Lower lobe of right lung (tissue), 2 donors: ENCODE data around the gene CHRNB2. TPM values are rescaled to one million over a fixed set of nuclear protein-coding genes. Genes with fewer than 3 reads are reported as not detected.

Source experiments
- ATAC-seq, 2 donors: fragments of 200-7000 bp; cut with Tn5 transposase; one replicate each; pipeline ENCODE4 v1.9.1; 2020 to 2022; ENCODE audit warnings: mild to moderate bottlenecking in 2 of 2, moderate library complexity in 2 of 2
- DNase-seq: peaks from one replicate; pipeline ENCODE4 v3.0.0-alpha.2; 2020
- H3K27ac ChIP-seq: fragments of 200-600 bp; one replicate; pipeline ENCODE4 v1.8.0; 2022
- H3K27me3 ChIP-seq: fragments of 200-600 bp; one replicate; pipeline ENCODE4 v1.8.0; 2022; ENCODE audit warnings: low read depth
- H3K36me3 ChIP-seq: fragments of 200-600 bp; one replicate; pipeline ENCODE4 v1.8.0; 2022; ENCODE audit warnings: mild to moderate bottlenecking
- H3K4me1 ChIP-seq: fragments of 200-600 bp; one replicate; pipeline ENCODE4 v1.8.0; 2022
- H3K4me3 ChIP-seq: fragments of 200-600 bp; one replicate; pipeline ENCODE4 v1.8.0; 2022; ENCODE audit warnings: mild to moderate bottlenecking
- H3K9me3 ChIP-seq: fragments of 200-600 bp; one replicate; pipeline ENCODE4 v1.8.0; 2022
- intact Hi-C: fragments of 100-400 bp; cut with DNase I; formaldehyde crosslinking; loops from one replicate; pipeline ENCODE4 v1.11.0; 2022
- total RNA-seq: library from RNA; stranded (reverse); fragmentation: NEBNext Ultra II Directional; extraction: Animal tissue kit (Norgen Biotek cat#: 25700); gene quantifications from one replicate; pipeline ENCODE4 v1.2.1, GENCODE V29; 2021
- TF ChIP-seq, protein P1 (sequence below): fragments of 200-600 bp; IDR thresholded peaks from one replicate; pipeline ENCODE4 v1.8.0; 2022; ENCODE audit warnings: antibody characterized with exemption, mild to moderate bottlenecking
- donor health status: DM: no; HTN: yes; CAD: no; lungs with severe emphysema.

CHRNB2 gene
- total RNA-seq, 1 donor from 2014 or later: not detected

DNA sequence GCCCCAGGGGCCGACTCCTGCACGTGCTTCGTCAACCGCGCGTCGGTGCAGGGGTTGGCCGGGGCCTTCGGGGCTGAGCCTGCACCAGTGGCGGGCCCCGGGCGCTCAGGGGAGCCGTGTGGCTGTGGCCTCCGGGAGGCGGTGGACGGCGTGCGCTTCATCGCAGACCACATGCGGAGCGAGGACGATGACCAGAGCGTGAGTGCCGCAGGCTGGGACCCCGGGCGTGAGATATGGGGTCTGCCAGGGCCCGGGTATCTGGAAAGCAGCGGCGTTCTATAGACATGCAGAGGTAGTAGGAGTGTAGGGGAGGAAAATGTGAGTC, 4.3 kb downstream of the CHRNB2 start:
- Histone ChIP-seq H3K9me3 (no peaks in the 10 kb centered on the region), H3K4me3 (no peak overlapping the region), H3K36me3 (no peaks in the 10 kb centered on the region), H3K4me1 (peaks cover 10% of the 10 kb centered on the region), H3K27ac (no peak overlapping the region), H3K27me3 (peaks cover 19% of the 10 kb centered on the region)
- ATAC-seq (no peak), DNase-seq (no peak)
- TF ChIP-seq, protein P1, sequence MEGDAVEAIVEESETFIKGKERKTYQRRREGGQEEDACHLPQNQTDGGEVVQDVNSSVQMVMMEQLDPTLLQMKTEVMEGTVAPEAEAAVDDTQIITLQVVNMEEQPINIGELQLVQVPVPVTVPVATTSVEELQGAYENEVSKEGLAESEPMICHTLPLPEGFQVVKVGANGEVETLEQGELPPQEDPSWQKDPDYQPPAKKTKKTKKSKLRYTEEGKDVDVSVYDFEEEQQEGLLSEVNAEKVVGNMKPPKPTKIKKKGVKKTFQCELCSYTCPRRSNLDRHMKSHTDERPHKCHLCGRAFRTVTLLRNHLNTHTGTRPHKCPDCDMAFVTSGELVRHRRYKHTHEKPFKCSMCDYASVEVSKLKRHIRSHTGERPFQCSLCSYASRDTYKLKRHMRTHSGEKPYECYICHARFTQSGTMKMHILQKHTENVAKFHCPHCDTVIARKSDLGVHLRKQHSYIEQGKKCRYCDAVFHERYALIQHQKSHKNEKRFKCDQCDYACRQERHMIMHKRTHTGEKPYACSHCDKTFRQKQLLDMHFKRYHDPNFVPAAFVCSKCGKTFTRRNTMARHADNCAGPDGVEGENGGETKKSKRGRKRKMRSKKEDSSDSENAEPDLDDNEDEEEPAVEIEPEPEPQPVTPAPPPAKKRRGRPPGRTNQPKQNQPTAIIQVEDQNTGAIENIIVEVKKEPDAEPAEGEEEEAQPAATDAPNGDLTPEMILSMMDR: no peak
- intact Hi-C loops: no loop called here

DNA sequence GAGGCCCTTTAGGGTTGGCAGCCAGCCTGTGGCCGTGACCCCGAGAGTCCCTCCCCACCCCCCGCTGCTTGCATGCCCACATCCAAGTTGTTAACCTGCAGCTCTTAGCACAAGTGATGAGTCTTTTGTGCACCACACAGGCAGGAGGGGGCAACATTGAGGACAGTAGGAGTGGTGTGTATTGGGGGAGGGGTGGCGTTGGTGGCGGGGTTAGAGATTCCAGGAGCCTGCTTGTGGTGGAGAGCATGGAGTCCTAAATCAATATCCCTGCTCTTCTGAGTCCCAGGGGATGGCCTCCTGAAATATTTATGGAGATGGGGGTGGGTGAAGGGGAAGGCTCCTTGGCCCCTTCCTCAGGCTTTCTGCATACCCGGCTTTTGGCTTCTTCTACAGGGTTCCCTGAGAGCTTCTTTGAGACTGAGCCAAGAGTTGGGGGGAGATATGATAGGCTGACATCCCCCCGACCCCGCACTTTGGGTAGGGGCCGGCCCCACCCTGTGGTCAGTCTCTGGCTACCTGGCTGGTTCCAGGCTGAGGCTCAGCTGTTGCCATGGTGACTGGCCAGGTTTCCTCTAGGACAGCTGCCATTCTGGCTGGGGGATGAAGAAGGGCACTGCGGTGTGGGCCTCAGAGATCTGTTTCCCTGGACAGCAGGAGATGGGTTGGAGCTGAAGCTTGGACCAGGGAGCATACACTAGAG, 5.0 kb downstream of the CHRNB2 start:
- TF ChIP-seq, protein P1: no peak
- intact Hi-C loops: no loop called here
- no peak overlapping the region for H3K4me3 ChIP-seq
- H3K27me3 ChIP-seq: peaks cover 12% of the 10 kb centered on the region
- no peaks in the 10 kb centered on the region for H3K9me3 ChIP-seq
- no peak for ATAC-seq
- no peak overlapping the region for H3K27ac ChIP-seq
- H3K36me3 ChIP-seq: no peaks in the 10 kb centered on the region
- DNase-seq: no peak
- peaks cover 9% of the 10 kb centered on the region for H3K4me1 ChIP-seq

DNA sequence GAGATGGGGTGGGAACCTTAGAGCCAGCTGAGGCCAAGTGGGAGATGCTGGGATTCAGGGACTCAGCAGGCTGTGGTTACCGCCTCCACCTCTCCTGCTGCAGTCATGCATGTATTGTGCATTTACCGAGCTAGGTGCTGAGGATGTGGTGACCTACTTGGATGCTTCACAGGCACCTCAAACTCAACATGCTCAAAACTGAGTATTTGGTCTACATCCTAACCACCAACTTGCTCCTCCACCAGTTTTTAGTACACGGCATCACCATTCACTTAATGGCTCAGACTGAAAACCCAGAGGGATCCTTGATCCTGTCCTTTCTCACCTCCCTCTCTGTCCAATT, 5.6 kb downstream of the CHRNB2 start:
- H3K27ac ChIP-seq: no peak overlapping the region
- H3K36me3 ChIP-seq: peaks cover 4% of the 10 kb centered on the region
- TF ChIP-seq, protein P1: no peak
- ATAC-seq (no peak), DNase-seq (no peak)
- no peaks in the 10 kb centered on the region for H3K9me3 ChIP-seq
- intact Hi-C loops: no loop called here
- H3K4me3 ChIP-seq: no peak overlapping the region
- peaks cover 6% of the 10 kb centered on the region for H3K27me3 ChIP-seq
- peaks cover 9% of the 10 kb centered on the region for H3K4me1 ChIP-seq

DNA sequence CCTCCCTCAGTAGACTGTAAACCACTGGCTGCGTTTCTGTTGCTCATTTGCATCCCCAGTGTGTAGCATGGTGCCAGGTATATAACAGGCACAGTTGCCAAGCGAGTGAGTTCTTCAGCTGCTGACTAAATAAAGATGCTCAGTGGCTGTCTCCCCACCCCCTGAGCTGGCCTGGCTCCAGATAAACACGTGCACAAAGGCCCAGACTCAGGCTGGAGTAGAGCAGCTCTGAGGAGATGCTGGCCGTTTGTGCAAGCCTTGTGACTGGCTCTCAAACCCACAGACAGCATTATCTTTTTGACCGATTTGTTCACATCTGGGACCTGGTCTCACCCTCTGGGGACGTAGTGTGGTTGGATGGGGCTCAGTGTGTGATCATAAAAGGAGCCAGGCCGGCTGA, 7.1 kb downstream of the CHRNB2 start:
- TF ChIP-seq, protein P1: no peak
- no peak for DNase-seq
- H3K27me3 ChIP-seq: no peaks in the 10 kb centered on the region
- H3K4me3 ChIP-seq: no peak overlapping the region
- no peaks in the 10 kb centered on the region for H3K9me3 ChIP-seq
- no peak overlapping the region for H3K27ac ChIP-seq
- peaks cover 8% of the 10 kb centered on the region for H3K4me1 ChIP-seq
- no peak for ATAC-seq
- intact Hi-C loops: no loop called here
- peaks cover 20% of the 10 kb centered on the region for H3K36me3 ChIP-seq

DNA sequence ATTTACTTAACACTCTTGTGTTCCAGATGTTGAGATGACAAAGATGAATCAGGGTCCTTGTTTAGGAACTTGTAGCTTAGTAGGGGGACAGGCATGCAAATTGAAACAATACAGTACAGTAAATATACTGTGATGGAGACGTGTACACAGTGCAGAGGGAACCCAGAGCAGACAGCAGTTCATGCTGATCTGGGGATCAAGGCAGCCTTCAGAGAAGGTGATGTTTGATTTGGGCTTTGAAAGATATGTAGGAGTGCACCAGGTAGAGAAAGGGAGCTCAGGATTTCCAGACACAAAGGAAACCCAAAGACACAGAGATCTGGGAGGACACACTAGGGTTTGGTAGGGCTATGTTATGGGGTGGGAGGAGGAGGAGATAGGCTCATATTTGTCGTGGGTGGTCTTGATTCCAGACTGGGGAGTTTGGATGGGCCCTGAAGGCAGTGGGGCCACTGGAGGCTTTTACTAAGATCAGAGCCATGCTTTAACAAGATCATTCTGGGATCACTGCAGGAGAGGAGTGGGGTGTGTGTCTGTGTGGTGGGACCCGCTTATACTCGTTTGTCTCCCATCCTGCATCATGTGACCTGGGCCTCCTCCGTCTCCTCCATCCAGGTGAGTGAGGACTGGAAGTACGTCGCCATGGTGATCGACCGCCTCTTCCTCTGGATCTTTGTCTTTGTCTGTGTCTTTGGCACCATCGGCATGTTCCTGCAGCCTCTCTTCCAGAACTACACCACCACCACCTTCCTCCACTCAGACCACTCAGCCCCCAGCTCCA, 7.8 kb downstream of the CHRNB2 start:
- TF ChIP-seq, protein P1: no peak
- no peak for ATAC-seq
- Histone ChIP-seq H3K27ac (no peak overlapping the region), H3K36me3 (peaks cover 26% of the 10 kb centered on the region), H3K9me3 (no peaks in the 10 kb centered on the region), H3K4me1 (peaks cover 8% of the 10 kb centered on the region), H3K27me3 (no peaks in the 10 kb centered on the region), H3K4me3 (no peak overlapping the region)
- DNase-seq: no peak
- intact Hi-C loops: no loop called here
